Mucosa of stomach (tissue), 1 donor: ENCODE measurements around the gene PRCC.

Source experiments
- H3K27me3 ChIP-seq: one replicate; pipeline ENCODE4 v1.7.0; 2013; ENCODE audit warnings: mild to moderate bottlenecking, low read length; ENCODE audit not compliant: control insufficient read depth, insufficient read depth
- H3K36me3 ChIP-seq: one replicate; pipeline ENCODE4 v1.7.0; 2013; ENCODE audit warnings: low read length; ENCODE audit not compliant: control insufficient read depth, insufficient read depth
- H3K4me1 ChIP-seq: one replicate; pipeline ENCODE4 v1.7.0; 2013; ENCODE audit warnings: mild to moderate bottlenecking, low read length; ENCODE audit not compliant: control insufficient read depth, insufficient read depth
- H3K4me3 ChIP-seq: one replicate; pipeline ENCODE4 v1.7.0; 2013; ENCODE audit warnings: low read length
- H3K9ac ChIP-seq: one replicate; pipeline ENCODE4 v1.7.0; 2013; ENCODE audit warnings: mild to moderate bottlenecking, low read length, moderate library complexity
- H3K9me3 ChIP-seq: one replicate; pipeline ENCODE4 v1.7.0; 2013; ENCODE audit warnings: mild to moderate bottlenecking, low read length, moderate library complexity; ENCODE audit not compliant: control insufficient read depth
- donor health status: Pancreatic carcinoma.

Gene PRCC

DNA sequence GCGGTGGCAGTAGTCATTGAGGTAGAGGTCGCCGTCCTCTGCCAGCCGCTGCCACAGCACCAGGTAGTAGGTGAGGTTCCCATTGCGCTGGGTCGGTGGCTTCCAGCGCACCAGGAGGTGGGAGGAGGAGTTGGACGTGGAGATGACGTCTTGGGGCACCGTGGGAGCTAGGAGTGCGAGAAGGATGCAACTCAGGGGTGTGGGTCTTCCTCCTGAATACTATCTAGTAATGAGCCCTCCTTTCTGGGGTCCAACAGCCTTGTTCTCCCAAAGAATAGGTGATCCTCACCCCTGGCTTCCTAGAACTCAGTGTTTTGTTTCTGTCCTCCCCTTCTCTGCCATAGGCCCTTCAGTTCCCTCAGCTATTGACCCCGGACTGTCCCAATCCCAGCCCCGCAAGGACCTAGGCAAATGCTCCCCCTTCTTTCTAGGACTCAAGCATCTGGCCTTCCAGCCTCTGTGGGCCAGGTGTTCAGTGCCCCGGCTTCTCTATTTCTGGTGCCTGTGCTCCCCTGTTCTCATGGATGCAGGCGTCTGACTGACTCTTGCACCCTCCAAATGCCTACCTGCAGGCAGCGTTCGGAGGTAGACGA, 78.7 kb downstream of the PRCC start:
- H3K36me3 ChIP-seq, result no peaks in the 10 kb centered on the region
- no peaks in the 10 kb centered on the region for H3K9me3 ChIP-seq
- H3K4me3 ChIP-seq, result no peak overlapping the region
- peaks cover 7% of the 10 kb centered on the region for H3K4me1 ChIP-seq
- no peak overlapping the region for H3K9ac ChIP-seq
- H3K27me3 ChIP-seq, result peaks cover 82% of the 10 kb centered on the region

DNA sequence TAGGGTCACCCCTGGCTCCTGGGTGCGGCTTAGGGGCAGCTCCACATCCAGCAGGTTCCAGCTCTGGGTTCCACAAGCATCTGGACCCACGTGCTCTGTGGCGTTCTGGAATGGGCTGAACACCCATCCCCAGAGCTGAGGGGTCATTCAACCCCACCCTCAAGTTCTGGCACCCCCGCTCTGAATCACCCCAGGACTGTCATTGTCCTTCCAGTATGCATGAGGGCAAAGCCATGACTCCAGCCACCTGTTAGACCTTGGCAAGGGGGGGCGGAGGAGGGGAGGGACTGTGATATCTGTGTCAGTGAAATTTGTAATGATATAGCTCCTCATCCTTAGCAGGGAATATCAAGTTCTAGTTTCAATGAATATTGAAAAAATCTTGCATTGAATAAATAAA, 79.3 kb downstream of the PRCC start:
- no peaks in the 10 kb centered on the region for H3K9me3 ChIP-seq
- H3K27me3 ChIP-seq, result peaks cover 83% of the 10 kb centered on the region
- H3K36me3 ChIP-seq, result no peaks in the 10 kb centered on the region
- peaks cover 7% of the 10 kb centered on the region for H3K4me1 ChIP-seq
- H3K4me3 ChIP-seq, result no peak overlapping the region
- no peak overlapping the region for H3K9ac ChIP-seq

DNA sequence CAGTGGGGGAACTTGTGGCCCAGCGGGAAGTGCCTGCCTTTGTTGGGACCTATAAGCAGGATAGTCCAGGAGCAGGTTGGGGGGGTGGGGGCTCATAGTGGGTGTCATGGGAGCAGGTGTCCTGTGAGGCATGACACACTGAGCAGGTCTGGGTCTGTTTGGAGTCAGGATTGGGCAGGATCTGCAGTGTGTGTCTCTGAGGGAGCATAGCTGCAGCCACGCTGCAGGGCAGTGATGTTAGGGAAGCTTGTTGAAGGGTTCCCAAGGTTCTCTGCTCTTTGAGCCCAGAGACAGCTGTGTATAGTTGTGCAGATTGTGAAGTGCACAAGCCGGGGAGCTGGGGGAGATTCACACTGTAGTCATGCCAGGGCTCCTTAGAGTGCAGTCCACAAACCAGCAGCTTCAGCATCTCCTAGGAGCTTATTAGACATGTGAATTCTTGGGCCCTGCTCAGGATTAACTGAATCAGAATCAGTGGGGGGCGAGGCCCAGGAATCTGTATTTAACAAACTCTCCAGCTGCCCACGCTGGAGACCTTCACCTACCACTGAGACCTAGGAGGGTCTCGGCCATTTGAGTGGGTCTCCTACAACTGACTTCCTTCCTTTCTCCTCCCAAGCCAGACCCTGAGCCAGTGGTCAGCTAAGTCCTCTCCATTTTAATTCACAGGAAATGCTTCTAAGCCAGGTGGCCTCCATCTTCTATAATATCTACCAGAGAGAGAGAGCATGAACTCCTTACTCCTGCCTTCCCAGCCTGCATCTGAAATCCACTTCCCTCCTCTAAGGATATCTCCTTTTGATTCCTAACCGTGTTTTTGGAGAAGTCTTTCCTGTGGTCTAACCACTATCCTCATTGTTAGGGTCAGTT, 80.5 kb downstream of the PRCC start:
- Histone ChIP-seq H3K4me3 (no peak overlapping the region), H3K4me1 (peaks cover 14% of the 10 kb centered on the region), H3K27me3 (peaks cover 79% of the 10 kb centered on the region)

DNA sequence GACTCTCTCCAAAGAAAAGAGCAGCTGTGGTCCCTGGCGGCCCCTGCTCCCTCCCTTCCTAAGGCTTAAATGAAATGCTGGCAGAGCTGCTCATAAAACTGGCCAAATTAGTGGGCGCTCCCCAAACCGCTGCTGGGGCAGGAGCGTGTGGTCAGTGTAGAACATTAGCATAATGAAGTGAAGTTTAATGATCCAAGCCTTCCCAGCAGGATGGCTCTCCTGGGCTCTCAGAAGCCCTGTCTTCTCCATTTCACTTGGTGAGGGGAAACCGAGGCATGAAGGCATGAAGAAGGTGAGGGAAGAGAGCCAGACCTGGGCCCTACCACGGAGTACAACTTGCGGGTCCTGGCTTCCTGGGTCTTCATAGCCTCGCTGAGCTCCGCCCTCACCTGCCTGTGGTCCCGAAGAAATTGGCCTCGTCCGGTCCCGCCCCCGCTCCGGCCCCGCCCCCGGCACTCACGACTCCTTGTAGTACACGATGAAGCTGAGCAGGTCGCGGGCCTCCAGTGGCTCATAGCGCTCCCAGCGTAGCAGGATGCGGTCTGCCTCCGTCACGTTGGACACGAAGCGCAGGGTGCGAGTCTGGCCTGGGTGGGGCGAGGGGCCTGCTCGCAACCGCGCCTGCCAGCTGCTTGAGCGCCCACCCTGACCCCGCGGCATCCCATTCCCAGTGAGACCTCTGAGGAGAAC, 81.3 kb downstream of the PRCC start:
- H3K9ac ChIP-seq, result no peak overlapping the region
- H3K9me3 ChIP-seq, result no peaks in the 10 kb centered on the region
- peaks cover 14% of the 10 kb centered on the region for H3K4me1 ChIP-seq
- no peak overlapping the region for H3K4me3 ChIP-seq
- peaks cover 71% of the 10 kb centered on the region for H3K27me3 ChIP-seq
- no peaks in the 10 kb centered on the region for H3K36me3 ChIP-seq

More for the DNA sequence above, 80.5 kb downstream of the PRCC start:
- no peaks in the 10 kb centered on the region for H3K9me3 ChIP-seq
- no peak overlapping the region for H3K9ac ChIP-seq
- no peaks in the 10 kb centered on the region for H3K36me3 ChIP-seq

DNA sequence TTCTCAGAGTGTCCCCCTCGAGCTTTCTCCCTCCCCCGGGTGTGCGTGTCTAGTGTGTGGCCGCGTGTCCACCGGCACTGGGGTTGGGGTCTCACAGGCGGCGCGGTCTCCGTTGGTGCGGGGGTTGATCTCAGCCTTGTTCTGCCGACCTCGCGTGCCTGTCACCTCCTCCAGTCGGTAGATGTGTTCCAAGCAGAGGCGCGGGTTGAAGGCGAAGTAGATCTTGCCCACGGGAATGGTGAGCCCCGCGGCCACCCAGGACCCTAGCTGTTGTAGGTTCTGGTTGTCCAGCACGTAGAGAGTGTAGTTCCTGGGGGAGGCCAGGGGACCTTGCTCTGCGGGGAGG, 81.8 kb downstream of the PRCC start:
- H3K27me3 ChIP-seq, result peaks cover 67% of the 10 kb centered on the region
- H3K36me3 ChIP-seq, result no peaks in the 10 kb centered on the region
- H3K4me1 ChIP-seq, result peaks cover 14% of the 10 kb centered on the region
- H3K4me3 ChIP-seq, result no peak overlapping the region
- no peak overlapping the region for H3K9ac ChIP-seq
- no peaks in the 10 kb centered on the region for H3K9me3 ChIP-seq
